HG03139 (cell line): ENCODE results near the gene LRRC34.

ENCODE experiments used
- ATAC-seq: cut with Tn5 transposase; IDR thresholded peaks from one replicate; pipeline ENCODE4 v1.9.1; 2021; ENCODE audit not compliant: unreplicated experiment

The LRRC34 gene

GRCh38 chr3:169813757-169814517 is 1.2 kb upstream of the LRRC34 start:
- peak; percentile 87 for ATAC-seq

GRCh38 chr3:169813278-169813677 is 574 bp upstream of the LRRC34 start:
- no peak for ATAC-seq

- ATAC-seq, result peak; percentile 4
Observed at GRCh38 chr3:169811631-169812331, 923 bp downstream of the LRRC34 start.

- ATAC-seq, result no peak
Observed at GRCh38 chr3:169809230-169809795, 3.4 kb downstream of the LRRC34 start.

GRCh38 chr3:169804681-169805080 is 8.0 kb downstream of the LRRC34 start:
- no peak for ATAC-seq

GRCh38 chr3:169792359-169792758 is 20.3 kb downstream of the LRRC34 start:
- ATAC-seq, result no peak

- ATAC-seq, result no peak
Observed at GRCh38 chr3:169790687-169791429, 21.8 kb downstream of the LRRC34 start.

GRCh38 chr3:169790219-169790618 is 22.5 kb downstream of the LRRC34 start:
- ATAC-seq, result no peak

- no peak for ATAC-seq
Observed at GRCh38 chr3:169787791-169788190, 24.9 kb downstream of the LRRC34 start.

- no peak for ATAC-seq
Observed at GRCh38 chr3:169787120-169787519, 25.6 kb downstream of the LRRC34 start.

GRCh38 chr3:169781209-169781855 is 31.4 kb downstream of the LRRC34 start:
- ATAC-seq, result no peak

- ATAC-seq, result no peak
Observed at GRCh38 chr3:169780742-169781141, 32.0 kb downstream of the LRRC34 start.

- no peak for ATAC-seq
Observed at GRCh38 chr3:169777822-169778221, 34.9 kb downstream of the LRRC34 start.

- no peak for ATAC-seq
Observed at GRCh38 chr3:169774186-169774585, 38.5 kb downstream of the LRRC34 start.

GRCh38 chr3:169772897-169773816 is 39.5 kb downstream of the LRRC34 start, which contains the start of gene MYNN:
TSS of gene MYNN (plus strand) at chr3:169773396. CDS start at chr3:169774296, 900 bp downstream.
- peak; percentile 73 for ATAC-seq

GRCh38 chr3:169772305-169772896 is 40.3 kb downstream of the LRRC34 start:
- peak; percentile 6 for ATAC-seq

- ATAC-seq, result no peak
Observed at GRCh38 chr3:169771497-169772304, 41.0 kb downstream of the LRRC34 start.
